ENCODE data around the gene IL1F10.

- TF ChIP-seq EZH2 (IDR thresholded peaks at IDR 0.05; ENCODE audit: borderline replicate concordance, low read depth, low read length, poor library complexity, severe bottlenecking) (no peak), CTCF (conservative IDR thresholded peaks at IDR 0.05; ENCODE audit: low read depth, low read length) (no peak)
Measured at GRCh38 chr2:113091231-113091896, 23.6 kb downstream of the IL1F10 start.

Data from A673 (cell line).